Endothelial cell of umbilical vein (primary cell): Measurements from ENCODE around the gene HLA-DMA. TPM values are rescaled to one million over a fixed set of nuclear protein-coding genes. Genes with fewer than 3 reads are reported as not detected.

Experiments
- BruUV-seq: library from RNA; stranded (reverse); fragments of 400-500 nt; replicated peaks from 2 replicates; lab custom pipeline; 2021; lab: Mats Ljungman, UMichigan
- CTCF ChIA-PET: fragments of 300-600, 350-600 bp; sonication (Branson Sonifier 250); formaldehyde crosslinking; loops from one replicate; lab custom pipeline; 2021; ENCODE audit warnings: antibody characterized with exemption, inconsistent platforms; lab: Charles Lee
- POLR2A ChIA-PET: fragments of 300-600, 350-600 bp; sonication (Branson Sonifier 250); formaldehyde crosslinking; loops from one replicate; lab custom pipeline; 2021; ENCODE audit warnings: antibody characterized with exemption, inconsistent platforms; lab: Charles Lee
- DNase-seq: peaks from one replicate; pipeline ENCODE4 v3.0.0-alpha.2; 2011; ENCODE audit warnings: low read depth, low spot score
- FAIRE-seq: peaks from 2 replicates; lab custom pipeline; 2011; peaks lifted over from hg19 to GRCh38; lab: Jason Lieb, UNC
- H2AFZ ChIP-seq: 2 replicates; pipeline ENCODE4 v1.6.0; 2012; ENCODE audit warnings: low read depth, low read length, control low read depth, inconsistent platforms
- H3K27ac ChIP-seq: 2 replicates; pipeline ENCODE4 v1.5.1; 2011; ENCODE audit warnings: low read depth, mild to moderate bottlenecking, control low read depth, low read length, moderate library complexity; ENCODE audit not compliant: insufficient read depth
- H3K27me3 ChIP-seq, 2 experiments: 2 replicates each; pipeline versions ENCODE4 v1.6.0 to v1.6.1; 2011; ENCODE audit warnings: low read length in 2 of 2, mixed read lengths in 1 of 2; ENCODE audit not compliant: control insufficient read depth in 2 of 2, insufficient read depth in 2 of 2
- H3K36me3 ChIP-seq, 2 experiments: 2 replicates in 1 of 2; 3 replicates in 1 of 2; pipeline ENCODE4 v1.5.1; 2011; ENCODE audit warnings: low read length in 2 of 2, mild to moderate bottlenecking in 1 of 2, moderate library complexity in 1 of 2; ENCODE audit not compliant: control insufficient read depth in 2 of 2, insufficient read depth in 2 of 2; ENCODE audit errors: extremely low read depth in 1 of 2
- H3K4me1 ChIP-seq: 3 replicates; pipeline ENCODE4 v1.5.1; 2011; ENCODE audit warnings: mild to moderate bottlenecking, low read length; ENCODE audit not compliant: control insufficient read depth, insufficient read depth; ENCODE audit errors: extremely low read depth
- H3K4me2 ChIP-seq: 2 replicates; pipeline ENCODE4 v1.6.1; 2011; ENCODE audit warnings: low read length, control low read depth, mixed read lengths; ENCODE audit not compliant: insufficient read depth
- H3K4me3 ChIP-seq, 3 experiments: fragments of 200-600 bp in 1 of 3; sonication (generic), shearing (Covaris generic) in 1 of 3; replicated peaks in 1 of 3; 2 replicates each; pipeline ENCODE4 v1.5.1; 2011 to 2016; ENCODE audit warnings: control low read depth in 3 of 3, low read length in 3 of 3, mild to moderate bottlenecking in 2 of 3, inconsistent platforms in 1 of 3, low read depth in 1 of 3, moderate library complexity in 1 of 3; ENCODE audit not compliant: insufficient read depth in 1 of 3
- H3K79me2 ChIP-seq: 2 replicates; pipeline ENCODE4 v1.6.0; 2012; ENCODE audit warnings: low read length, inconsistent platforms; ENCODE audit not compliant: control insufficient read depth, insufficient read depth
- H3K9ac ChIP-seq: replicated peaks from 2 replicates; pipeline ENCODE3; 2011; ENCODE audit warnings: low read length, control low read depth; ENCODE audit not compliant: insufficient read depth; ENCODE audit errors: extremely low read depth
- H3K9me1 ChIP-seq: replicated peaks from 3 replicates; pipeline ENCODE4 v1.6.0; 2011; ENCODE audit warnings: mild to moderate bottlenecking, low read length; ENCODE audit not compliant: control insufficient read depth, insufficient read depth; ENCODE audit errors: extremely low read depth
- H3K9me3 ChIP-seq: replicated peaks from 2 replicates; pipeline ENCODE4 v1.5.1; 2012; ENCODE audit warnings: low read length, inconsistent platforms; ENCODE audit not compliant: control insufficient read depth, insufficient read depth
- H4K20me1 ChIP-seq: replicated peaks from 2 replicates; pipeline ENCODE3; 2011; ENCODE audit warnings: mild to moderate bottlenecking, low read length; ENCODE audit not compliant: control insufficient read depth, insufficient read depth; ENCODE audit errors: extremely low read depth
- JUN ChIP-seq: IDR thresholded peaks from 2 replicates; pipeline ENCODE4 v1.6.1; 2011; ENCODE audit warnings: borderline replicate concordance, low read depth; ENCODE audit not compliant: insufficient read length, insufficient read depth
- POLR2A ChIP-seq: IDR thresholded peaks from 2 replicates; pipeline ENCODE4 v1.6.1; 2012; ENCODE audit warnings: low read depth, mild to moderate bottlenecking, control low read depth, low read length
- POLR2AphosphoS5 ChIP-seq: IDR thresholded peaks from 2 replicates; pipeline ENCODE4 v1.6.1; 2012; ENCODE audit warnings: low read depth, mild to moderate bottlenecking, control low read depth, low read length, moderate library complexity; ENCODE audit not compliant: insufficient read depth
- dilution Hi-C: fragments of 300-500 bp; cut with MboI; formaldehyde crosslinking; loops from one replicate; pipeline ENCODE4 v1.15.0; 2019; ENCODE audit warnings: low sequenced_read_pairs; ENCODE audit not compliant: extremely low pct_ligation_motif_present
- intact Hi-C: fragments of 100-400 bp; cut with micrococcal nuclease; formaldehyde crosslinking; loops from one replicate; pipeline ENCODE4 v1.10.0; 2022
- polyA plus RNA-seq, 4 experiments: library from polyadenylated mRNA; depleted of rRNA in 3 of 4; stranded (reverse) in 3 of 4; unstranded in 1 of 4; fragments of >200 nt; gene quantifications; 2 replicates each; pipeline versions ENCODE4 v1.2.1 to v1.2.3, GENCODE V29; 2011 to 2012; ENCODE audit warnings: missing spikeins in 1 of 4
- total RNA-seq: library from RNA; stranded (reverse); gene quantifications from 2 replicates; pipeline ENCODE4 v1.2.3, GENCODE V29; 2021

The HLA-DMA gene
- total and polyA plus RNA-seq, 2 donors (not counting 3 experiments of a cell fraction or from before 2014, with no cell fraction given), result 1.2 to 7.7 TPM

GRCh38 chr6:32982084-32982701 lies 29.3 kb upstream of the HLA-DMA start:
- Histone ChIP-seq H3K9me1 (no peaks in the 10 kb centered on the region), H3K79me2 (peaks cover 24% of the 10 kb centered on the region), H3K27me3 (peaks cover 0 to 9% of the 10 kb centered on the region in 2 experiments), H3K36me3 (peaks cover 32 to 38% of the 10 kb centered on the region in 2 experiments), H2AFZ (no peak overlapping the region), H3K9ac (no peak overlapping the region), H3K4me1 (no peaks in the 10 kb centered on the region), H3K27ac (no peak overlapping the region), H3K9me3 (no peaks in the 10 kb centered on the region), H3K4me2 (no peak overlapping the region), H3K4me3 (no peak overlapping the region), H4K20me1 (peaks cover 13% of the 10 kb centered on the region)
- intact Hi-C loops, result no loop called here
- BruUV-seq, result no TSS peak
- TF ChIP-seq POLR2AphosphoS5, result peak; percentile 26
- TF ChIP-seq POLR2A, result no peak
- POLR2A ChIA-PET, result interaction anchor here (4.6 kb wide), 1 partner anchor 10 kb away, joined by 89 read pairs; no protein-coding TSS in a partner anchor
- dilution Hi-C loops, result no loop called here
- no peak for DNase-seq
- no peak for FAIRE-seq
- CTCF ChIA-PET, result interaction anchor here (0.8 to 12.6 kb wide), 6 partner anchors 11 to 144 kb away, joined by 3 to 580 read pairs (median 22); partner anchors contain the start of genes BRD2, HLA-DMA and TAP2

GRCh38 chr6:32980488-32981038 lies 27.7 kb upstream of the HLA-DMA start:
- H3K27me3 ChIP-seq, result no peaks in the 10 kb centered on the region
- dilution Hi-C loops, result no loop called here
- DNase-seq (no peak), FAIRE-seq (no peak)
- no peak overlapping the region for H3K4me3 ChIP-seq
- ChIA-PET CTCF (interaction anchor here (0.6 to 12.6 kb wide), 6 partner anchors 9 to 142 kb away, joined by 3 to 580 read pairs (median 6); partner anchors contain the start of genes HLA-DMA and TAP2), POLR2A (interaction anchor here (0.6 to 2.2 kb wide), 2 partner anchors 9 to 40 kb away, joined by 9 to 27 read pairs; partner anchors contain the start of gene HLA-DMB)
- BruUV-seq, result no TSS peak
- H3K79me2 ChIP-seq, result peaks cover 40% of the 10 kb centered on the region
- H3K4me2 ChIP-seq, result no peak overlapping the region
- no peak overlapping the region for H3K9ac ChIP-seq
- no peaks in the 10 kb centered on the region for H3K9me3 ChIP-seq
- no peaks in the 10 kb centered on the region for H3K9me1 ChIP-seq
- H3K36me3 ChIP-seq, result peaks cover 46 to 52% of the 10 kb centered on the region in 2 experiments
- intact Hi-C loops, result no loop called here
- TF ChIP-seq POLR2A (peak; percentile 49), JUN (no peak)
- H4K20me1 ChIP-seq, result peaks cover 26% of the 10 kb centered on the region
- no peak overlapping the region for H2AFZ ChIP-seq
- H3K27ac ChIP-seq, result no peak overlapping the region
- H3K4me1 ChIP-seq, result peaks cover 10% of the 10 kb centered on the region
